Neutrophil (primary cell): ENCODE measurements around the gene OBSCN.

Source experiments
- H3K27ac ChIP-seq: fragments of 200-600 bp; sonication (generic); 2 replicates; pipeline ENCODE4 v1.5.1; 2016; ENCODE audit warnings: mild to moderate bottlenecking, moderate library complexity
- H3K27me3 ChIP-seq: fragments of 200-600 bp; sonication (generic); 2 replicates; pipeline ENCODE4 v1.6.0; 2016; ENCODE audit warnings: mild to moderate bottlenecking
- H3K36me3 ChIP-seq: fragments of 200-600 bp; sonication (generic); 2 replicates; pipeline ENCODE4 v1.5.1; 2017
- H3K4me1 ChIP-seq, 2 experiments: fragments of 200-600 bp in 1 of 2; sonication (generic) in 1 of 2; 1 replicate in 1 of 2; 2 replicates in 1 of 2; pipeline versions ENCODE4 v1.5.1 to v1.6.1; 2013 to 2016; ENCODE audit warnings: low read depth in 1 of 2, low read length in 1 of 2, mild to moderate bottlenecking in 1 of 2, moderate library complexity in 1 of 2; ENCODE audit not compliant: control insufficient read depth in 1 of 2, insufficient read depth in 1 of 2
- H3K4me3 ChIP-seq, 2 experiments: fragments of 200-600 bp in 1 of 2; sonication (generic) in 1 of 2; 1 replicate in 1 of 2; 2 replicates in 1 of 2; pipeline ENCODE4 v1.5.1; 2013 to 2016; ENCODE audit warnings: low read depth in 1 of 2, low read length in 1 of 2, mild to moderate bottlenecking in 1 of 2, moderate library complexity in 1 of 2
- H3K9me3 ChIP-seq: fragments of 200-600 bp; sonication (generic); 2 replicates; pipeline ENCODE4 v1.5.1; 2016
- TF ChIP-seq, protein P1 (sequence below): fragments of 200-600 bp; sonication (generic); IDR thresholded peaks from 2 replicates; pipeline ENCODE4 v1.5.1; 2016; ENCODE audit warnings: antibody characterized with exemption

OBSCN gene

DNA sequence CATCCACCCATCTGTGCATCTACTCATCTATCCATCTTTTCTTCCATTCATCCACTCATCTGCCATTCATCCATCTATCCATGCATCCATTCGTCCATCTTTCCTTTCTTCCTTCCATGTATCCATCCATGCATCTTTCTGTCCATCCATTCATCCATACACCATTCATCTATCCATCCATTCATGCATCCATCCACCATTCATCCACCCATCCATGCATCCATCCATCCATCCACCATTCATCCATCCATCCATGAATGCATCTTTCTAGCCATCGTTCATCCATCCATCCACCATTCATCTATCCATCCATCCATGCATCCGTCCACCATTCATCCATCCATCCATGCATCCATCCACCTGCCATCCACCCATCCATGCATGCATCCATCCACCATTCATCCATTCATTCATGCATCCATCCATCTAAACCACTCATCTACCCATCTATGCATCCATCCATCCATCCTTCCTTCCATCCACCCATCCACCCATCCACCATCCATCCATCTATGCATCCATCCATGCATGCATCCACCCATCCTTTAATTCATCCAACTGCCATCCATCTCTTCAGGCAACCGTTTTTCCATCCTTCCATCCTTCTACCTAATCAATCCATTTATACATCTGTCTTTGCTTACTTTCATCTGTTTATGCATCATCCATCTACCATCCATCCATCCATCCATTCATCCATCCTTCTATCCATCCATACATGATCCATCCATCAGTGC is 111.7 kb downstream of the OBSCN start:
- Histone ChIP-seq H3K27ac (no peak overlapping the region), H3K36me3 (no peaks in the 10 kb centered on the region), H3K27me3 (no peaks in the 10 kb centered on the region), H3K4me3 (no peak overlapping the region), H3K9me3 (no peaks in the 10 kb centered on the region), H3K4me1 (no peaks in the 10 kb centered on the region)
- TF ChIP-seq, protein P1, sequence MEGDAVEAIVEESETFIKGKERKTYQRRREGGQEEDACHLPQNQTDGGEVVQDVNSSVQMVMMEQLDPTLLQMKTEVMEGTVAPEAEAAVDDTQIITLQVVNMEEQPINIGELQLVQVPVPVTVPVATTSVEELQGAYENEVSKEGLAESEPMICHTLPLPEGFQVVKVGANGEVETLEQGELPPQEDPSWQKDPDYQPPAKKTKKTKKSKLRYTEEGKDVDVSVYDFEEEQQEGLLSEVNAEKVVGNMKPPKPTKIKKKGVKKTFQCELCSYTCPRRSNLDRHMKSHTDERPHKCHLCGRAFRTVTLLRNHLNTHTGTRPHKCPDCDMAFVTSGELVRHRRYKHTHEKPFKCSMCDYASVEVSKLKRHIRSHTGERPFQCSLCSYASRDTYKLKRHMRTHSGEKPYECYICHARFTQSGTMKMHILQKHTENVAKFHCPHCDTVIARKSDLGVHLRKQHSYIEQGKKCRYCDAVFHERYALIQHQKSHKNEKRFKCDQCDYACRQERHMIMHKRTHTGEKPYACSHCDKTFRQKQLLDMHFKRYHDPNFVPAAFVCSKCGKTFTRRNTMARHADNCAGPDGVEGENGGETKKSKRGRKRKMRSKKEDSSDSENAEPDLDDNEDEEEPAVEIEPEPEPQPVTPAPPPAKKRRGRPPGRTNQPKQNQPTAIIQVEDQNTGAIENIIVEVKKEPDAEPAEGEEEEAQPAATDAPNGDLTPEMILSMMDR: no peak

DNA sequence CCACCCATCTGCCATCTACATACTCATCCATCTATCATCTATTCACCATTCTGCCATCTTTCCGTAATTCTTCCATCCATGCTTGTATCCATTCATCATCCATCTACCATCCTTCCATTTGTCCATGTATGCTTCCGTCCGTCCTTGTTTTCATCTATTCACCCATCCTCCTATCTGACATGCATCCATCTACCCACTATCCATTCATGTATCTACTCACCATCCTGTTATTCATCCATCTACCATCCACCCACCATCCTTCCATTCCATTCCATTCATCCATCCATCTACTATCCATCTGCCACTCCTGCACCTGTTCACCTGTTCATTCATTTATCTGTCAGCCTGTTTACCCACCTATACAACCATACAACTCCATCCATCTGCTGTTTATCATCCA is 112.5 kb downstream of the OBSCN start:
- Histone ChIP-seq H3K27me3 (no peaks in the 10 kb centered on the region), H3K36me3 (no peaks in the 10 kb centered on the region)

DNA sequence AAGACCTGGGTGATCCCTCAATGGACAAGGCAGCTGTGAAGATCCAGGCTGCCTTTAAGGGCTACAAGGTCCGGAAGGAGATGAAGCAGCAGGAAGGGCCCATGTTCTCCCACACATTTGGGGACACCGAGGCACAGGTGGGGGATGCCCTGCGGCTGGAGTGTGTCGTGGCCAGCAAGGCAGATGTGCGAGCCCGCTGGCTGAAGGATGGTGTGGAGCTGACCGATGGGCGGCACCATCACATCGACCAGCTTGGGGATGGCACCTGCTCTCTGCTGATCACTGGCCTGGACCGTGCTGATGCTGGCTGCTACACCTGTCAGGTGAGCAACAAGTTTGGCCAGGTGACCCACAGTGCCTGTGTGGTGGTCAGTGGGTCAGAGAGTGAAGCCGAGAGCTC is 113.6 kb downstream of the OBSCN start:
- H3K27ac ChIP-seq: no peak overlapping the region
- no peaks in the 10 kb centered on the region for H3K9me3 ChIP-seq
- no peaks in the 10 kb centered on the region for H3K4me1 ChIP-seq
- TF ChIP-seq, protein P1: no peak
- H3K4me3 ChIP-seq: no peak overlapping the region
- H3K27me3 ChIP-seq: no peaks in the 10 kb centered on the region
- no peaks in the 10 kb centered on the region for H3K36me3 ChIP-seq

More for the DNA sequence above, 112.5 kb downstream of the OBSCN start:
- Histone ChIP-seq H3K9me3 (no peaks in the 10 kb centered on the region), H3K4me1 (no peaks in the 10 kb centered on the region), H3K4me3 (no peak overlapping the region), H3K27ac (no peak overlapping the region)
- TF ChIP-seq, protein P1: no peak

DNA sequence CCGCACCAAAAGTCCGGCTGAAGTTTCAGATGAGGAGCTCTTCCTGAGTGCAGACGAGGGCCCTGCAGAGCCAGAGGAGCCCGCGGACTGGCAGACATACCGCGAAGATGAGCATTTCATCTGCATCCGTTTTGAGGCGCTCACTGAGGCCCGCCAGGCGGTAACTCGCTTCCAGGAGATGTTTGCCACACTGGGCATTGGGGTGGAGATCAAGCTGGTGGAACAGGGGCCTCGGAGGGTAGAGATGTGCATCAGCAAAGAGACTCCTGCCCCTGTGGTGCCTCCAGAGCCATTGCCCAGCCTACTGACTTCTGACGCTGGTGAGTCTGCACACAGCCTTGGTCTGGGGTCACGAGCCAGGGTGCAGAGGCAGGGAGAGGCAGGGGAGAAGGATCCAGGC is 114.1 kb downstream of the OBSCN start:
- Histone ChIP-seq H3K27me3 (no peaks in the 10 kb centered on the region), H3K9me3 (no peaks in the 10 kb centered on the region), H3K27ac (no peak overlapping the region), H3K4me1 (no peaks in the 10 kb centered on the region), H3K4me3 (no peak overlapping the region), H3K36me3 (no peaks in the 10 kb centered on the region)
- TF ChIP-seq, protein P1: no peak

DNA sequence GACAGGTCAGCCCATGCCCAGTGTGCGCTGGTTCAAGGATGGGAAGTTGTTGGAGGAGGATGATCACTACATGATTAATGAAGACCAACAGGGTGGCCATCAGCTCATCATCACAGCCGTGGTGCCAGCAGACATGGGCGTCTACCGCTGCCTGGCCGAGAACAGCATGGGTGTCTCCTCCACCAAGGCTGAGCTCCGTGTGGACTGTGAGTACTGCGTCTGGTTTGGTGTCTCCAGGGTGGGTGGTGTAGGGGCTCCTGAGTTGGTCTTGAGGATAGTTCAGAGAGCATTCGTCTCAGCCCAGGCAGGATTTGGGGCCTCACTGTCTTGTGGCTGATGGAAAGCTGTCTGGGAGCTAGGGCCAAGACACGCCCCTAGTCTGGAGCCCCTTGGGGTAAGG is 115.6 kb downstream of the OBSCN start:
- Histone ChIP-seq H3K27ac (no peak overlapping the region), H3K27me3 (no peaks in the 10 kb centered on the region), H3K4me3 (no peak overlapping the region), H3K36me3 (no peaks in the 10 kb centered on the region), H3K9me3 (no peaks in the 10 kb centered on the region), H3K4me1 (no peaks in the 10 kb centered on the region)
- TF ChIP-seq, protein P1: no peak
